ENCODE data around the gene TNK1.

TNK1 gene

GRCh38 chr17:7404737-7405349 is 24.0 kb downstream of the TNK1 start:
- TF ChIP-seq EP300 (IDR thresholded peaks at IDR 0.05; ENCODE audit: borderline replicate concordance) (no peak), CEBPB (IDR thresholded peaks at IDR 0.05) (no peak), YY1 (IDR thresholded peaks at IDR 0.05; ENCODE audit: low read depth) (no peak), CREB1 (IDR thresholded peaks at IDR 0.05; ENCODE audit: low read depth) (no peak), TEAD4 (IDR thresholded peaks at IDR 0.05) (no peak), RAD21 (IDR thresholded peaks at IDR 0.05; ENCODE audit: low read depth) (no peak), ZBTB7A (IDR thresholded peaks at IDR 0.05; ENCODE audit: low read depth) (no peak)
- TF ChIP-seq, protein P1, sequence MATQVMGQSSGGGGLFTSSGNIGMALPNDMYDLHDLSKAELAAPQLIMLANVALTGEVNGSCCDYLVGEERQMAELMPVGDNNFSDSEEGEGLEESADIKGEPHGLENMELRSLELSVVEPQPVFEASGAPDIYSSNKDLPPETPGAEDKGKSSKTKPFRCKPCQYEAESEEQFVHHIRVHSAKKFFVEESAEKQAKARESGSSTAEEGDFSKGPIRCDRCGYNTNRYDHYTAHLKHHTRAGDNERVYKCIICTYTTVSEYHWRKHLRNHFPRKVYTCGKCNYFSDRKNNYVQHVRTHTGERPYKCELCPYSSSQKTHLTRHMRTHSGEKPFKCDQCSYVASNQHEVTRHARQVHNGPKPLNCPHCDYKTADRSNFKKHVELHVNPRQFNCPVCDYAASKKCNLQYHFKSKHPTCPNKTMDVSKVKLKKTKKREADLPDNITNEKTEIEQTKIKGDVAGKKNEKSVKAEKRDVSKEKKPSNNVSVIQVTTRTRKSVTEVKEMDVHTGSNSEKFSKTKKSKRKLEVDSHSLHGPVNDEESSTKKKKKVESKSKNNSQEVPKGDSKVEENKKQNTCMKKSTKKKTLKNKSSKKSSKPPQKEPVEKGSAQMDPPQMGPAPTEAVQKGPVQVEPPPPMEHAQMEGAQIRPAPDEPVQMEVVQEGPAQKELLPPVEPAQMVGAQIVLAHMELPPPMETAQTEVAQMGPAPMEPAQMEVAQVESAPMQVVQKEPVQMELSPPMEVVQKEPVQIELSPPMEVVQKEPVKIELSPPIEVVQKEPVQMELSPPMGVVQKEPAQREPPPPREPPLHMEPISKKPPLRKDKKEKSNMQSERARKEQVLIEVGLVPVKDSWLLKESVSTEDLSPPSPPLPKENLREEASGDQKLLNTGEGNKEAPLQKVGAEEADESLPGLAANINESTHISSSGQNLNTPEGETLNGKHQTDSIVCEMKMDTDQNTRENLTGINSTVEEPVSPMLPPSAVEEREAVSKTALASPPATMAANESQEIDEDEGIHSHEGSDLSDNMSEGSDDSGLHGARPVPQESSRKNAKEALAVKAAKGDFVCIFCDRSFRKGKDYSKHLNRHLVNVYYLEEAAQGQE (IDR thresholded peaks at IDR 0.05; ENCODE audit: low read depth), result no peak

- TF ChIP-seq FOXM1 (IDR thresholded peaks at IDR 0.05; ENCODE audit: borderline replicate concordance, low read depth) (no peak), TAF1 (IDR thresholded peaks at IDR 0.05; ENCODE audit: low read depth) (no peak), MAX (IDR thresholded peaks at IDR 0.05) (no peak), ZBTB7A (IDR thresholded peaks at IDR 0.05; ENCODE audit: low read depth) (no peak), YY1 (IDR thresholded peaks at IDR 0.05; ENCODE audit: low read depth) (no peak), NFIC (IDR thresholded peaks at IDR 0.05) (no peak), RAD21 (IDR thresholded peaks at IDR 0.05; ENCODE audit: low read depth) (no peak), EP300 (IDR thresholded peaks at IDR 0.05; ENCODE audit: borderline replicate concordance) (no peak), TCF12 (IDR thresholded peaks at IDR 0.05; ENCODE audit: low read depth) (no peak), USF1 (IDR thresholded peaks at IDR 0.05) (no peak), EGR1 (IDR thresholded peaks at IDR 0.05) (no peak), TEAD4 (IDR thresholded peaks at IDR 0.05) (no peak), CREB1 (IDR thresholded peaks at IDR 0.05; ENCODE audit: low read depth) (no peak), CEBPB (IDR thresholded peaks at IDR 0.05) (no peak)
- TF ChIP-seq, protein P1 (IDR thresholded peaks at IDR 0.05; ENCODE audit: low read depth), result no peak
These were observed 24.7 kb downstream of the TNK1 start for GRCh38 chr17:7405350-7406234.

GRCh38 chr17:7406235-7406825 is 25.4 kb downstream of the TNK1 start:
- no peak for TF ChIP-seq EGR1 (IDR thresholded peaks at IDR 0.05)
- no peak for TF ChIP-seq TEAD4 (IDR thresholded peaks at IDR 0.05)
- no peak for TF ChIP-seq NFIC (IDR thresholded peaks at IDR 0.05)
- no peak for TF ChIP-seq CREB1 (IDR thresholded peaks at IDR 0.05; ENCODE audit: low read depth)
- TF ChIP-seq MAX (IDR thresholded peaks at IDR 0.05), result no peak
- TF ChIP-seq FOXM1 (IDR thresholded peaks at IDR 0.05; ENCODE audit: borderline replicate concordance, low read depth), result no peak
- TF ChIP-seq, protein P1 (IDR thresholded peaks at IDR 0.05; ENCODE audit: low read depth), result no peak
- no peak for TF ChIP-seq TCF12 (IDR thresholded peaks at IDR 0.05; ENCODE audit: low read depth)
- TF ChIP-seq USF1 (IDR thresholded peaks at IDR 0.05), result no peak
- TF ChIP-seq CEBPB (IDR thresholded peaks at IDR 0.05), result no peak
- TF ChIP-seq TAF1 (IDR thresholded peaks at IDR 0.05; ENCODE audit: low read depth), result no peak
- no peak for TF ChIP-seq RAD21 (IDR thresholded peaks at IDR 0.05; ENCODE audit: low read depth)
- no peak for TF ChIP-seq EP300 (IDR thresholded peaks at IDR 0.05; ENCODE audit: borderline replicate concordance)
- TF ChIP-seq YY1 (IDR thresholded peaks at IDR 0.05; ENCODE audit: low read depth), result no peak
- no peak for TF ChIP-seq ZBTB7A (IDR thresholded peaks at IDR 0.05; ENCODE audit: low read depth)
